Mucosa of gallbladder (tissue), 1 donor: ENCODE data around the gene WDR81. TPM values are rescaled to one million over a fixed set of nuclear protein-coding genes. Genes with fewer than 3 reads are reported as not detected.
A peak's percentile ranks its signal among the peaks of the same experiment; 100 is the strongest.
"Not testable (repeated sequence)": the region's sequence is repeated elsewhere in the genome, so short reads cannot be mapped to it uniquely, and the experiment has no call there.

Experiments used
- DNase-seq: peaks from one replicate; pipeline ENCODE4 v3.0.0-alpha.2; 2020; ENCODE audit warnings: low spot score
- total RNA-seq: library from RNA; stranded (reverse); gene quantifications from one replicate; pipeline ENCODE4 v1.2.1, GENCODE V29; 2021
- donor health status: DM: no; HTN: no; CAD: no.

WDR81 gene
- total RNA-seq, 1 donor from 2014 or later, result 30.3 TPM

GRCh38 chr17:1730326-1731193 lies 6.1 kb downstream of the WDR81 start:
- DNase-seq, result peak; percentile 81

GRCh38 chr17:1731194-1731506 lies 6.6 kb downstream of the WDR81 start:
- DNase-seq, result no peak

GRCh38 chr17:1732241-1732832 lies 7.8 kb downstream of the WDR81 start:
- no peak for DNase-seq

- no peak for DNase-seq
Observed at GRCh38 chr17:1732833-1733321, 8.4 kb downstream of the WDR81 start.

GRCh38 chr17:1733759-1734158 lies 9.3 kb downstream of the WDR81 start:
- no peak for DNase-seq

- DNase-seq, result no peak
Observed at GRCh38 chr17:1735418-1735817, 10.9 kb downstream of the WDR81 start.

GRCh38 chr17:1735834-1736347 lies 11.4 kb downstream of the WDR81 start:
- no peak for DNase-seq

- DNase-seq, result no peak
Observed at GRCh38 chr17:1736348-1737281, 12.1 kb downstream of the WDR81 start.

- DNase-seq, result no peak
Observed at GRCh38 chr17:1737531-1738291, 13.2 kb downstream of the WDR81 start.

GRCh38 chr17:1741899-1742298 lies 17.4 kb downstream of the WDR81 start:
- DNase-seq, result not testable (repeated sequence)

GRCh38 chr17:1742371-1743087 lies 18.0 kb downstream of the WDR81 start, which contains the start of gene SERPINF2:
Gene SERPINF2, plus strand, starts transcription at chr17:1742871. Its CDS starts 2,125 bp downstream, at chr17:1744996.
- no peak for DNase-seq

GRCh38 chr17:1743088-1743439 lies 18.6 kb downstream of the WDR81 start:
- no peak for DNase-seq

GRCh38 chr17:1744551-1745512 lies 20.3 kb downstream of the WDR81 start:
- no peak for DNase-seq

- DNase-seq, result no peak
Observed at GRCh38 chr17:1745513-1746020, 21.1 kb downstream of the WDR81 start.

GRCh38 chr17:1746975-1747543 lies 22.6 kb downstream of the WDR81 start:
- DNase-seq, result no peak

GRCh38 chr17:1750628-1751027 lies 26.1 kb downstream of the WDR81 start:
- DNase-seq, result no peak

- no peak for DNase-seq
Observed at GRCh38 chr17:1752425-1753262, 28.1 kb downstream of the WDR81 start.
